Type B pancreatic cell (in vitro differentiated cells): ENCODE measurements around the gene SDHC. TPM values are rescaled to one million over a fixed set of nuclear protein-coding genes. Genes with fewer than 3 reads are reported as not detected.
"Not testable (repeated sequence)": the region's sequence is repeated elsewhere in the genome, so short reads cannot be mapped to it uniquely, and the experiment has no call there.

Experiments
- DNase-seq: peaks from one replicate; pipeline ENCODE4 v3.0.0; 2021; ENCODE audit warnings: mixed read lengths; ENCODE audit not compliant: unreplicated experiment; ENCODE audit errors: extremely low spot score
- H3K27ac Mint-ChIP-seq: 2 replicates; pipeline ENCODE4 v1.8.0; 2021; ENCODE audit warnings: mild to moderate bottlenecking, mixed read lengths
- H3K27me3 Mint-ChIP-seq: 2 replicates; pipeline ENCODE4 v1.8.0; 2021; ENCODE audit warnings: mixed read lengths
- H3K36me3 Mint-ChIP-seq: 2 replicates; pipeline ENCODE4 v1.8.0; 2021; ENCODE audit warnings: mixed read lengths
- H3K4me1 Mint-ChIP-seq: one replicate; pipeline ENCODE4 v1.8.0; 2021; ENCODE audit warnings: mixed read lengths; ENCODE audit not compliant: unreplicated experiment
- H3K4me3 Mint-ChIP-seq: 2 replicates; pipeline ENCODE4 v1.8.0; 2021; ENCODE audit warnings: mild to moderate bottlenecking, mixed read lengths
- H3K9me3 Mint-ChIP-seq: 2 replicates; pipeline ENCODE4 v1.8.0; 2021; ENCODE audit warnings: mixed read lengths
- CTCF ChIP-seq: fragments of 200-600 bp; sonication (generic); conservative IDR thresholded peaks from 2 replicates; pipeline ENCODE4 v1.5.0; 2021; ENCODE audit warnings: antibody characterized with exemption, mild to moderate bottlenecking
- total RNA-seq: library from RNA; stranded (reverse); gene quantifications from 2 replicates; pipeline ENCODE4 v1.2.1, GENCODE V29; 2021; ENCODE audit warnings: low replicate concordance

SDHC gene
- total RNA-seq, 1 donor from 2014 or later, result 206 TPM

GRCh38 chr1:161311595-161312181, 2.5 kb upstream of the SDHC start:
- H3K27ac Mint-ChIP-seq, result no peak overlapping the region
- no peaks in the 10 kb centered on the region for H3K9me3 Mint-ChIP-seq
- H3K4me1 Mint-ChIP-seq, result peaks cover 16% of the 10 kb centered on the region
- peaks cover 11% of the 10 kb centered on the region for H3K27me3 Mint-ChIP-seq
- no peak for TF ChIP-seq CTCF
- no peaks in the 10 kb centered on the region for H3K36me3 Mint-ChIP-seq
- DNase-seq, result no peak
- H3K4me3 Mint-ChIP-seq, result peak overlapping the region; percentile 2

GRCh38 chr1:161313554-161314200, 504 bp upstream of the SDHC start:
- peaks cover 7% of the 10 kb centered on the region for H3K27me3 Mint-ChIP-seq
- H3K27ac Mint-ChIP-seq, result peak overlapping the region; percentile 95
- no peaks in the 10 kb centered on the region for H3K9me3 Mint-ChIP-seq
- H3K4me3 Mint-ChIP-seq, result peak overlapping the region; percentile 96
- DNase-seq, result no peak
- H3K36me3 Mint-ChIP-seq, result peaks cover 3% of the 10 kb centered on the region
- TF ChIP-seq CTCF, result no peak
- H3K4me1 Mint-ChIP-seq, result peaks cover 16% of the 10 kb centered on the region

DNA sequence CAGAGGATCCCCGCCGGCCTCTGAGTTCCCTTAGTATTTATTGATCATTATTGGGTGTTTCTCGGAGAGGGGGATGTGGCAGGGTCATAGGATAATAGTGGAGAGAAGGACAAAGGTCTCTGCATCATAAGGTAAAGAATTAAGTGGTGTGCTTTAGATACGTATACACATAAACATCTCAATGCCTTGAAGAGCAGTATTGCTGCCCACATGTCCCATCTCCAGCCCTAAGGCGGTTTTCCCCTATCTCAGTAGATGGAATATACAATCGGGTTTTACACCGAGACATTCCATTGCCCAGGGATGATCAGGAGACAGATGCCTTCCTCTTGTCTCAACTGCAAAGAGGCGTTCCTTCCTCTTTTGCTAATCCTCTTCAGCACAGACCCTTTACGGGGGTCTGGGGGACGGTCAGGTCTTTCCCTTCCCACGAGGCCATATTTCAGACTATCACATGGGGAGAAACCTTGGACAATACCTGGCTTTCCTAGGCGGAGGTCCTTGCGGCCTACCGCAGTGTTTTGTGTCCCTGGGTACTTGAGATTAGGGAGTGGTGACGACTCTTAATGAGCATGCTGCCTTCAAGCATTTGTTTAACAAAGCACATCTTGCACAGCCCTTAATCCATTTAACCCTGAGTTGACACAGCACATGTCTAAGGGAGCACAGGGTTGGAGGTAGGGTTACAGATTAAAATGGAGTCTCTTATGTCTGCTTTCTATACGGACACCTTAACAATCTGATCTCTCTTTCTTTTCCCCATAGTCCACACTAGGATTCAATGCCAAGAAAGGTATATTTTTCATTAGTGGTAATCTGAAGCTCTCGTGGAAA, 1.9 kb downstream of the SDHC start:
- H3K36me3 Mint-ChIP-seq, H3K9me3 Mint-ChIP-seq, DNase-seq, H3K27me3 Mint-ChIP-seq: not testable (repeated sequence)
- Mint-ChIP-seq H3K4me3 (peak overlapping the region; percentile 96), H3K4me1 (peaks cover 19% of the 10 kb centered on the region), H3K27ac (peak overlapping the region; percentile 95)

GRCh38 chr1:161324020-161324419, 9.8 kb downstream of the SDHC start:
- no peaks in the 10 kb centered on the region for H3K27me3 Mint-ChIP-seq
- peaks cover 8% of the 10 kb centered on the region for H3K36me3 Mint-ChIP-seq
- TF ChIP-seq CTCF, result no peak
- DNase-seq, result no peak
- peaks cover 4% of the 10 kb centered on the region for H3K4me1 Mint-ChIP-seq
- H3K27ac Mint-ChIP-seq, result no peak overlapping the region
- H3K9me3 Mint-ChIP-seq, result no peaks in the 10 kb centered on the region
- H3K4me3 Mint-ChIP-seq, result no peak overlapping the region

DNA sequence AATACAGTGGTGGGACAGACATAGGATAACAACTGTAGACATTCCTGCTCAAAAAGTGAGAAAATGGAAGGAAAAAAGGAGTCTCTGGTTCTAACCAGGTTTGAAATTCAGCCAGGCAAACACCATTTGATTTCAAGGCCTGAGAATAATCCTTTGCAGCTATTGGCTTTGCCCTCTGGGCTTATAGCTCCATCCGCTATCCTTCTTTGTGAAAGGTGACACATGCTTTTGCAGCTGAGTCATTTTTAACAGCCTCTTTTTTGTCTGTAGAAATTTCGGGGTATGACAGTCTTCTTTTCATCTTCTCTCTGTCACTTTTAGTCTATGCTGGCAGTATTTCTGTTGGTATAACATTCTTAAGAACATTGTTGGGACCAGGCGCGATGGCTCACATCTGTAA, 16.2 kb downstream of the SDHC start:
- Mint-ChIP-seq H3K27me3 (no peaks in the 10 kb centered on the region), H3K27ac (no peak overlapping the region), H3K9me3 (no peaks in the 10 kb centered on the region), H3K36me3 (peaks cover 24% of the 10 kb centered on the region), H3K4me3 (no peak overlapping the region), H3K4me1 (no peaks in the 10 kb centered on the region)
- DNase-seq, result no peak
- no peak for TF ChIP-seq CTCF

- no peak for TF ChIP-seq CTCF
- no peaks in the 10 kb centered on the region for H3K4me1 Mint-ChIP-seq
- H3K27ac Mint-ChIP-seq, result no peak overlapping the region
- no peak for DNase-seq
- peaks cover 25% of the 10 kb centered on the region for H3K36me3 Mint-ChIP-seq
- no peak overlapping the region for H3K4me3 Mint-ChIP-seq
- no peaks in the 10 kb centered on the region for H3K27me3 Mint-ChIP-seq
- H3K9me3 Mint-ChIP-seq, result no peaks in the 10 kb centered on the region
Observed at GRCh38 chr1:161333166-161333565, 19.0 kb downstream of the SDHC start.
